H1 (cell line): ENCODE measurements around the gene ADRB1. TPM values are rescaled to one million over a fixed set of nuclear protein-coding genes. Genes with fewer than 3 reads are reported as not detected.

Source experiments
- CTCF ChIA-PET: fragments of 300-600 bp; sonication (Branson Sonifier 250); formaldehyde crosslinking; loops from one replicate; lab custom pipeline; 2021; ENCODE audit not compliant: partially characterized antibody; lab: Charles Lee
- POLR2A ChIA-PET: fragments of 300-600 bp; sonication (Branson Sonifier 250); formaldehyde crosslinking; loops from one replicate; lab custom pipeline; 2021; ENCODE audit warnings: inconsistent platforms; ENCODE audit not compliant: partially characterized antibody; lab: Charles Lee
- DNase-seq, 2 experiments: peaks; one replicate each; pipeline versions ENCODE4 v3.0.0 to v3.0.0-alpha.2; 2010 to 2022; ENCODE audit warnings: low spot score in 2 of 2, low read depth in 1 of 2, mixed read lengths in 1 of 2
- FAIRE-seq: peaks from 2 replicates; lab custom pipeline; 2011; peaks lifted over from hg19 to GRCh38; lab: Jason Lieb, UNC
- H2AFZ ChIP-seq: 2 replicates; pipeline ENCODE4 v1.8.1; 2012; ENCODE audit warnings: low read length, inconsistent platforms
- H2AK5ac ChIP-seq: 2 replicates; pipeline ENCODE4 v1.6.1; 2013; ENCODE audit warnings: low read depth, low read length
- H2BK120ac ChIP-seq: replicated peaks from 2 replicates; pipeline ENCODE3; 2013; ENCODE audit warnings: low read depth, low read length, inconsistent platforms
- H2BK12ac ChIP-seq: 2 replicates; pipeline ENCODE4 v1.6.1; 2013; ENCODE audit warnings: low read depth, low read length
- H2BK15ac ChIP-seq: 2 replicates; pipeline ENCODE4 v1.6.1; 2013; ENCODE audit warnings: low read length
- H2BK20ac ChIP-seq: 2 replicates; pipeline ENCODE4 v1.6.1; 2013; ENCODE audit warnings: low read length
- H2BK5ac ChIP-seq: 2 replicates; pipeline ENCODE4 v1.6.1; 2013; ENCODE audit warnings: low read depth, low read length
- H3K14ac ChIP-seq: 2 replicates; pipeline ENCODE4 v1.6.1; 2013; ENCODE audit warnings: inconsistent platforms; ENCODE audit not compliant: insufficient read length
- H3K18ac ChIP-seq: 2 replicates; pipeline ENCODE4 v1.6.1; 2013; ENCODE audit warnings: low read length; ENCODE audit errors: extremely low read depth
- H3K23ac ChIP-seq: 2 replicates; pipeline ENCODE4 v1.6.1; 2013; ENCODE audit warnings: inconsistent platforms; ENCODE audit not compliant: insufficient read length
- H3K23me2 ChIP-seq: 2 replicates; pipeline ENCODE4 v1.6.1; 2013; ENCODE audit warnings: low read depth, low read length
- H3K27ac ChIP-seq: 2 replicates; pipeline ENCODE4 v1.6.1; 2011; ENCODE audit warnings: low read depth, low read length, inconsistent platforms
- H3K27me3 ChIP-seq, 4 experiments: replicated peaks in 1 of 4; 1 replicate in 1 of 4; 2 replicates in 3 of 4; pipeline versions ENCODE4 v1.6.1 to v1.8.1; 2011 to 2013; ENCODE audit warnings: low read length in 3 of 4, mild to moderate bottlenecking in 3 of 4, inconsistent platforms in 2 of 4, mixed read lengths in 2 of 4, moderate library complexity in 1 of 4; ENCODE audit not compliant: control insufficient read depth in 3 of 4, insufficient read depth in 3 of 4; ENCODE audit errors: extremely low read depth in 1 of 4
- H3K36me3 ChIP-seq, 4 experiments: 2 replicates each; pipeline versions ENCODE4 v1.6.1 to v1.8.1; 2011 to 2013; ENCODE audit warnings: mild to moderate bottlenecking in 4 of 4, low read length in 3 of 4, moderate library complexity in 2 of 4, control low read depth in 1 of 4, inconsistent platforms in 1 of 4; ENCODE audit not compliant: insufficient read depth in 4 of 4, control insufficient read depth in 2 of 4
- H3K4ac ChIP-seq: replicated peaks from 2 replicates; pipeline ENCODE3; 2013; ENCODE audit warnings: low read length, low read depth, mixed read lengths, inconsistent platforms; ENCODE audit not compliant: insufficient read length
- H3K4me1 ChIP-seq, 4 experiments: replicated peaks in 1 of 4; 1 replicate in 1 of 4; 2 replicates in 3 of 4; pipeline versions ENCODE4 v1.6.1 to v1.8.1; 2011 to 2013; ENCODE audit warnings: low read length in 3 of 4, inconsistent platforms in 2 of 4, mixed read lengths in 1 of 4; ENCODE audit not compliant: insufficient read depth in 4 of 4, control insufficient read depth in 3 of 4
- H3K4me2 ChIP-seq, 2 experiments: 2 replicates each; pipeline versions ENCODE4 v1.6.1 to v1.8.1; 2011 to 2013; ENCODE audit warnings: low read depth in 2 of 2, low read length in 2 of 2, control low read depth in 1 of 2, inconsistent platforms in 1 of 2, mild to moderate bottlenecking in 1 of 2; ENCODE audit not compliant: insufficient read depth in 1 of 2
- H3K4me3 ChIP-seq, 4 experiments: fragments of 200-600, 300-600 bp in 1 of 4; sonication (generic), shearing (Covaris generic), sonication (Bioruptor Twin) in 1 of 4; 2 replicates each; pipeline versions ENCODE4 v1.5.1 to v1.8.1; 2011 to 2016; ENCODE audit warnings: low read length in 4 of 4, low read depth in 3 of 4, control low read depth in 2 of 4, inconsistent platforms in 2 of 4, mild to moderate bottlenecking in 2 of 4, mixed read lengths in 1 of 4, moderate library complexity in 1 of 4; ENCODE audit not compliant: insufficient read depth in 2 of 4; ENCODE audit errors: extremely low read depth in 1 of 4
- H3K56ac ChIP-seq: replicated peaks from 2 replicates; pipeline ENCODE3; 2013; ENCODE audit warnings: low read depth, mild to moderate bottlenecking, mixed read lengths, low read length, inconsistent platforms; ENCODE audit not compliant: insufficient read length
- H3K79me1 ChIP-seq: 2 replicates; pipeline ENCODE4 v1.6.1; 2013; ENCODE audit warnings: low read depth, low read length, control low read depth
- H3K79me2 ChIP-seq, 2 experiments: 2 replicates each; pipeline versions ENCODE4 v1.6.1 to v1.8.1; 2012 to 2013; ENCODE audit warnings: low read length in 2 of 2, mild to moderate bottlenecking in 2 of 2, inconsistent platforms in 1 of 2; ENCODE audit not compliant: insufficient read depth in 2 of 2, control insufficient read depth in 1 of 2
- H3K9ac ChIP-seq, 4 experiments: replicated peaks in 1 of 4; 1 replicate in 1 of 4; 2 replicates in 3 of 4; pipeline versions ENCODE4 v1.6.1 to v1.8.1; 2011 to 2013; ENCODE audit warnings: low read depth in 3 of 4, low read length in 3 of 4, control low read depth in 2 of 4, mild to moderate bottlenecking in 2 of 4, moderate library complexity in 2 of 4, inconsistent platforms in 1 of 4; ENCODE audit errors: extremely low read depth in 1 of 4
- H3K9me3 ChIP-seq, 2 experiments: 2 replicates each; pipeline versions ENCODE4 v1.6.1 to v1.8.1; 2012 to 2013; ENCODE audit warnings: mild to moderate bottlenecking in 2 of 2, moderate library complexity in 2 of 2, control low read depth in 1 of 2, inconsistent platforms in 1 of 2, low read depth in 1 of 2, low read length in 1 of 2, mixed read lengths in 1 of 2; ENCODE audit not compliant: insufficient read depth in 2 of 2
- H4K20me1 ChIP-seq, 2 experiments: replicated peaks in 1 of 2; 2 replicates each; pipeline versions ENCODE3 to v1.8.1; 2011 to 2013; ENCODE audit warnings: inconsistent platforms in 2 of 2, low read length in 2 of 2, mild to moderate bottlenecking in 1 of 2; ENCODE audit not compliant: insufficient read depth in 2 of 2, control insufficient read depth in 1 of 2
- H4K5ac ChIP-seq: 2 replicates; pipeline ENCODE4 v1.6.1; 2013; ENCODE audit warnings: low read length, low read depth, mixed read lengths, inconsistent platforms; ENCODE audit not compliant: insufficient read length
- H4K8ac ChIP-seq: 2 replicates; pipeline ENCODE4 v1.8.0; 2013; ENCODE audit warnings: mild to moderate bottlenecking, moderate library complexity, low read length, inconsistent platforms; ENCODE audit not compliant: insufficient read depth; ENCODE audit errors: extremely low read depth
- H4K91ac ChIP-seq: replicated peaks from 2 replicates; pipeline ENCODE3; 2013; ENCODE audit warnings: low read length, mixed read lengths, inconsistent platforms; ENCODE audit not compliant: insufficient read length
- BRCA1 ChIP-seq: IDR thresholded peaks from 2 replicates; pipeline ENCODE4 v1.6.1; 2012; ENCODE audit warnings: low read depth, low read length, improper control_type of control experiment
- CBX5 ChIP-seq: fragments of 300-800, 300-1000 bp; sonication (generic); IDR thresholded peaks from 2 replicates; pipeline ENCODE4 v1.7.1; 2016; ENCODE audit warnings: antibody characterized with exemption, low read length, low read depth
- CEBPB ChIP-seq: IDR thresholded peaks from 2 replicates; pipeline ENCODE4 v1.6.1; 2012; ENCODE audit warnings: low read depth, low read length
- CREB1 ChIP-seq: IDR thresholded peaks from 2 replicates; pipeline ENCODE4 v1.6.1; 2012; ENCODE audit warnings: inconsistent platforms
- EZH2 ChIP-seq: fragments of 200-600 bp; sonication (generic); IDR thresholded peaks from 2 replicates; pipeline ENCODE4 v1.7.1; 2012; ENCODE audit warnings: low read depth, mild to moderate bottlenecking, moderate library complexity, low read length, inconsistent platforms; ENCODE audit not compliant: severe bottlenecking
- HDAC6 ChIP-seq: IDR thresholded peaks from one replicate; pipeline ENCODE4 v1.7.1; 2012; ENCODE audit warnings: low read depth, mild to moderate bottlenecking, inconsistent platforms, low read length, moderate library complexity
- KDM5A ChIP-seq: fragments of 200-600 bp; IDR thresholded peaks from 2 replicates; pipeline ENCODE4 v1.7.1; 2012; ENCODE audit warnings: mild to moderate bottlenecking, low read length, inconsistent platforms, mixed read lengths
- MAFK ChIP-seq: IDR thresholded peaks from 2 replicates; pipeline ENCODE4 v1.6.1; 2012; ENCODE audit warnings: low read depth, mild to moderate bottlenecking, improper control_type of control experiment, low read length
- PHF8 ChIP-seq: fragments of 200-600 bp; sonication (generic); conservative IDR thresholded peaks from 2 replicates; pipeline ENCODE4 v1.7.1; 2012; ENCODE audit warnings: low read depth, mild to moderate bottlenecking, inconsistent platforms, low read length, moderate library complexity
- POLR2A ChIP-seq, 2 experiments: IDR thresholded peaks; 1 replicate in 1 of 2; 2 replicates in 1 of 2; pipeline ENCODE4 v1.6.1; 2011; ENCODE audit warnings: low read depth in 2 of 2, low read length in 2 of 2, mild to moderate bottlenecking in 2 of 2; ENCODE audit errors: control extremely low read depth in 1 of 2
- RAD21 ChIP-seq, 2 experiments: IDR thresholded peaks in 1 of 2; conservative IDR thresholded peaks in 1 of 2; 2 replicates each; pipeline ENCODE4 v1.6.1; 2011; ENCODE audit warnings: low read depth in 2 of 2, low read length in 2 of 2, improper control_type of control experiment in 1 of 2, inconsistent platforms in 1 of 2, mild to moderate bottlenecking in 1 of 2, moderate library complexity in 1 of 2
- SIRT6 ChIP-seq: IDR thresholded peaks from one replicate; pipeline ENCODE4 v1.7.1; 2012; ENCODE audit warnings: low read length, inconsistent platforms
- TAF7 ChIP-seq: optimal IDR thresholded peaks from 2 replicates; pipeline ENCODE3; 2011; ENCODE audit warnings: low read depth, mild to moderate bottlenecking, inconsistent platforms, low read length, moderate library complexity, borderline replicate concordance
- WGBS, 2 experiments: shearing (Covaris generic) in 1 of 2; methylation state at CpG; one replicate each; pipeline versions ENCODE4 v1.1.6 to v1.1.7; 2013 to 2015; ENCODE audit warnings: low lambda C conversion rate in 2 of 2, mixed read lengths in 2 of 2, inconsistent platforms in 1 of 2, low coverage in 1 of 2, missing lambda C conversion rate in 1 of 2; ENCODE audit not compliant: insufficient replicate concordance in 2 of 2, insufficient coverage in 1 of 2, insufficient read length in 1 of 2; ENCODE audit errors: extremely low coverage in 1 of 2, missing lambda C conversion rate in 1 of 2; 5-methylcytosine and 5-hydroxymethylcytosine counted together
- polyA plus RNA-seq, 7 experiments: library from polyadenylated mRNA; depleted of rRNA in 3 of 7; stranded (reverse) in 5 of 7; unstranded in 2 of 7; fragments of >200 nt in 5 of 7; fragments of 200-250 nt in 2 of 7; gene quantifications; 1 replicate in 5 of 7; 2 replicates in 1 of 7; 4 replicates in 1 of 7; pipeline versions ENCODE4 v1.2.1 to v1.2.3, GENCODE V29; 2011 to 2013; ENCODE audit warnings: missing spikeins in 2 of 7, mixed read lengths in 2 of 7
- total RNA-seq: library from RNA; stranded (reverse); fragmentation: NEBNext Ultra II Directional; extraction: Animal tissue kit (Norgen Biotek cat#: 25700); gene quantifications from 2 replicates; pipeline ENCODE4 v1.2.1, GENCODE V29; 2021

Gene ADRB1
- total and polyA plus RNA-seq, 2 of the 8 experiments (the other 6 are each of a cell fraction or from before 2014, with no cell fraction given) = 0.14 to 0.48 TPM

DNA sequence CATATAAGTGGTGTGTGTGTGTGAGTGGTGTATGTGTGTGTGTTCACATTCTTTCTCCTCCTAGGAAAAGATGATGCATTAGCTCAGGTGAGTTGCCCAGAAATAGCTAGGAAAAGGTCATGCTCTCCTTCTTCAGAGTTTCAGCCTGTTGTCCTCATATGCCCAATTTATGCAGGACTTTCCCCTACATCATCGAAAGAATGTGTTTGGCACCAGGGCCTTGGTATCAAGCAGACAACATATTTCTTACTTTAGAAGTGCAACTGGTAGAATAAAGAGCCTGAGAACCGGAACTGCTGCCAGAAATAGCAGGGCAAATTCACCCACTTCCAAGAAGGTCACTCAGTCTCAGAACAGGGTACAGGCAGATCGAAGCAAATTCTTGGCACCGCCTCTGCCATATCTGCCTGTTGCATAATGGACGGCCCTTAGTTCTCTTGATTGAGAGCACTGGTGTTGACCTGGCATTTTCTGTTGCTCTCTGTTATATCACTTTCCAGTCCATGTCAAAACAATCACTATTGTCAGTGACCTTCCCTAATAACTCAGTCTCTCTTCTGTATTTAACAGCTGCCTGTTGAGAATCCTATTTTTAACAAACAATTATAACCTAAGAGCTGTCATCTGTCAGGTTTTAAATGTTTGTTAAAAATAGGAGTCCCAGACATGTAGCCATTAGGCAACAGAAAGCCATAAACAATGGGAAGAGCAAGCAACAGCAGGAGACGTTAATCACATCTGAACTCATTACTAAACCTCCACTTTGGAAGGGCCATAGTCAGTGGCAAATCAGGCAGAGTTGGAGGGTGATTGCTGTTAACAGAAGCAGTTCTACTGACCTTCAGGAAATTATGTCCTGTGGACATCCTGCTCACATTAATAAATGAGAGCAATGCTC lies 20.7 kb downstream of the ADRB1 start:
- Histone ChIP-seq H3K18ac (no peak overlapping the region), H3K36me3 (no peaks in the 10 kb centered on the region), H3K9ac (peak overlapping the region in 1 of 4 experiments; percentile 11; a peak in 1 of 7 replicates), H4K20me1 (no peaks in the 10 kb centered on the region), H3K14ac (no peak overlapping the region), H2AFZ (no peak overlapping the region), H4K8ac (no peak overlapping the region), H3K9me3 (no peaks in the 10 kb centered on the region), H3K23me2 (no peaks in the 10 kb centered on the region), H3K4me1 (peaks cover 0 to 4% (median 0%) of the 10 kb centered on the region in 4 experiments; a peak in 3 of 7 replicates), H3K27me3 (peaks cover 0 to 3% (median 0%) of the 10 kb centered on the region in 4 experiments; a peak in 2 of 7 replicates), H3K27ac (no peak overlapping the region), H3K79me2 (no peaks in the 10 kb centered on the region), H4K91ac (no peak overlapping the region), H3K4me3 (no peak overlapping the region), H3K4me2 (no peak overlapping the region), H2AK5ac (no peak overlapping the region), H3K56ac (no peak overlapping the region), H2BK15ac (no peak overlapping the region), H3K23ac (no peak overlapping the region), H2BK12ac (no peak overlapping the region), H4K5ac (no peak overlapping the region), H2BK5ac (no peak overlapping the region), H3K4ac (no peak overlapping the region), H2BK20ac (no peak overlapping the region), H2BK120ac (no peak overlapping the region), H3K79me1 (no peaks in the 10 kb centered on the region)
- POLR2A ChIA-PET = no interaction called here
- CTCF ChIA-PET = interaction anchor here (1.4 kb wide), 1 partner anchor 13 kb away, joined by 7 read pairs; no protein-coding TSS in a partner anchor
- no peak for DNase-seq
- FAIRE-seq = no peak
- 84% methylated on average over 6 of the region's 6 CpGs; no CpG with 5 or more reads in 1 of the 2 experiments for WGBS, 2 experiments
- TF ChIP-seq HDAC6 (no peak), MAFK (no peak), CEBPB (no peak), SIRT6 (no peak), POLR2A (IDR thresholded peaks at IDR 0.05; ENCODE audit: control extremely low read depth in 1 of 2, low read depth in 2 of 2, low read length in 2 of 2) (no peak), CREB1 (no peak), PHF8 (no peak), TAF7 (no peak), BRCA1 (no peak), RAD21 (IDR thresholded peaks at IDR 0.05 in 1 of 2, conservative IDR thresholded peaks at IDR 0.05 in 1 of 2; ENCODE audit: low read depth in 2 of 2, low read length in 2 of 2) (no peak), KDM5A (no peak), CBX5 (no peak), EZH2 (no peak)
